ENCODE data around the gene SBK1.

- TF ChIP-seq CTCF (IDR thresholded peaks at IDR 0.05; ENCODE audit: low read length) (no peak), EZH2 (IDR thresholded peaks at IDR 0.05; ENCODE audit: borderline replicate concordance, low read length) (no peak)
Measured at GRCh38 chr16:28311913-28312312, 19.6 kb downstream of the SBK1 start.
